Nephron progenitor cell (in vitro differentiated cells): ENCODE data around the gene BLZF1.

Source experiments
- DNase-seq: peaks from one replicate; pipeline ENCODE4 v3.0.0; 2021
- H3K27ac Mint-ChIP-seq: 2 replicates; pipeline ENCODE4 v1.8.0; 2021; ENCODE audit warnings: mild to moderate bottlenecking, moderate library complexity, mixed read lengths
- H3K27me3 Mint-ChIP-seq: 2 replicates; pipeline ENCODE4 v1.8.0; 2021; ENCODE audit warnings: mild to moderate bottlenecking, low read depth, mixed read lengths; ENCODE audit not compliant: poor library complexity
- H3K36me3 Mint-ChIP-seq: 2 replicates; pipeline ENCODE4 v1.8.0; 2021; ENCODE audit warnings: low read depth, mixed read lengths
- H3K4me1 Mint-ChIP-seq: 2 replicates; pipeline ENCODE4 v1.8.0; 2021; ENCODE audit warnings: mixed read lengths
- H3K4me3 Mint-ChIP-seq: 2 replicates; pipeline ENCODE4 v1.8.0; 2021; ENCODE audit warnings: mild to moderate bottlenecking, moderate library complexity, mixed read lengths
- H3K9me3 Mint-ChIP-seq: 2 replicates; pipeline ENCODE4 v1.8.0; 2021; ENCODE audit warnings: mild to moderate bottlenecking, moderate library complexity, mixed read lengths
- TF ChIP-seq, protein P1 (sequence below): fragments of 200-600 bp; sonication (generic); IDR thresholded peaks from 2 replicates; pipeline ENCODE4 v1.5.0; 2021; ENCODE audit warnings: antibody characterized with exemption

The BLZF1 gene

DNA sequence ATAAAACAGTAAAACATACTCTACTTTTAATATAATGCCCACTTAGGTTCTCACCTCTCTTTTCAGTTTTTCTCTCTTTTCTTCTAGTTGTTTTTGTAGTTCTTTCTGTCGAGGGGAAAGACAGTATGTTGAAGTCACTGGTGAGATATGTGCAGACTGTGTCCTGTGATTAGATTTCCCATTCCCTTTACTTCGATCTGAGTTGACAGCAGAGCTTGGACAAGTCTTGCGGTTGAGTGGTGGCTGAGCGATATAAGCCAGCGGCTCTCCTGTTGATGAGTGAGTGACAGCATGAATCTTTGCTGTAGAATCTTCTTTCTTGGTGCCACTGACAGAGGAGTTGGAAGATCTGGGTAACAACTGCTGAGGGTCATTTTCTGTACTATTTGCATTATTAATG is 53.3 kb downstream of the BLZF1 start:
- Mint-ChIP-seq H3K27ac (no peak overlapping the region), H3K27me3 (peaks cover 3% of the 10 kb centered on the region), H3K36me3 (peaks cover 17% of the 10 kb centered on the region), H3K4me1 (peaks cover 4% of the 10 kb centered on the region), H3K4me3 (no peak overlapping the region), H3K9me3 (no peaks in the 10 kb centered on the region)
- no peak for DNase-seq
- TF ChIP-seq, protein P1, sequence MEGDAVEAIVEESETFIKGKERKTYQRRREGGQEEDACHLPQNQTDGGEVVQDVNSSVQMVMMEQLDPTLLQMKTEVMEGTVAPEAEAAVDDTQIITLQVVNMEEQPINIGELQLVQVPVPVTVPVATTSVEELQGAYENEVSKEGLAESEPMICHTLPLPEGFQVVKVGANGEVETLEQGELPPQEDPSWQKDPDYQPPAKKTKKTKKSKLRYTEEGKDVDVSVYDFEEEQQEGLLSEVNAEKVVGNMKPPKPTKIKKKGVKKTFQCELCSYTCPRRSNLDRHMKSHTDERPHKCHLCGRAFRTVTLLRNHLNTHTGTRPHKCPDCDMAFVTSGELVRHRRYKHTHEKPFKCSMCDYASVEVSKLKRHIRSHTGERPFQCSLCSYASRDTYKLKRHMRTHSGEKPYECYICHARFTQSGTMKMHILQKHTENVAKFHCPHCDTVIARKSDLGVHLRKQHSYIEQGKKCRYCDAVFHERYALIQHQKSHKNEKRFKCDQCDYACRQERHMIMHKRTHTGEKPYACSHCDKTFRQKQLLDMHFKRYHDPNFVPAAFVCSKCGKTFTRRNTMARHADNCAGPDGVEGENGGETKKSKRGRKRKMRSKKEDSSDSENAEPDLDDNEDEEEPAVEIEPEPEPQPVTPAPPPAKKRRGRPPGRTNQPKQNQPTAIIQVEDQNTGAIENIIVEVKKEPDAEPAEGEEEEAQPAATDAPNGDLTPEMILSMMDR = no peak

DNA sequence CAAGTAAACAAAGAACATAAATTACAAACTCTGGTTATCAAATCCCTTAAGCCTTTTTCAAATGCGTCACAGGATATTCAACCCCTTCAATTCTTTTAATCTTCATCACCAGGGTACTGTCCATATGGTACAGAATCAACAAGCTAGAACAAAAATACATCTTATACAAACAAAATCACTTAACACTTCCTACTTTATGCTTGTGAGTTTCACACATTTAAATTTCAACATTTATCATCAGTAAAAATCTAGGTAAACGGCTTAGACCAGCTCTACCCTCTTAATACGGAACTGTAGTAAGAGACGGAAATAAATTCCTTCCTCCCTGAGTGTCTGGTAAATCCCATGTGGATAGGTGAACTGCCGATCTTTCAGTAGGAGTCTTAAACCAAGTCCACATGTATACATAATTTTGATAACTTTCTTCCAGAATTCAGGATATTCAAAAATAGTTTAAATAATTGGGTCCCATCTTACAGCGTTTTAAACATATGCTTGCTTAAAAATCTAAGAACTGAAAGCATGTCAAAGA is 58.2 kb downstream of the BLZF1 start:
- H3K4me1 Mint-ChIP-seq = peaks cover 18% of the 10 kb centered on the region
- TF ChIP-seq, protein P1 = no peak
- peaks cover 13% of the 10 kb centered on the region for H3K27me3 Mint-ChIP-seq
- peak overlapping the region; percentile 96 for H3K4me3 Mint-ChIP-seq
- H3K36me3 Mint-ChIP-seq = peaks cover 11% of the 10 kb centered on the region
- H3K27ac Mint-ChIP-seq = no peak overlapping the region
- H3K9me3 Mint-ChIP-seq = peaks cover 26% of the 10 kb centered on the region
- no peak for DNase-seq

DNA sequence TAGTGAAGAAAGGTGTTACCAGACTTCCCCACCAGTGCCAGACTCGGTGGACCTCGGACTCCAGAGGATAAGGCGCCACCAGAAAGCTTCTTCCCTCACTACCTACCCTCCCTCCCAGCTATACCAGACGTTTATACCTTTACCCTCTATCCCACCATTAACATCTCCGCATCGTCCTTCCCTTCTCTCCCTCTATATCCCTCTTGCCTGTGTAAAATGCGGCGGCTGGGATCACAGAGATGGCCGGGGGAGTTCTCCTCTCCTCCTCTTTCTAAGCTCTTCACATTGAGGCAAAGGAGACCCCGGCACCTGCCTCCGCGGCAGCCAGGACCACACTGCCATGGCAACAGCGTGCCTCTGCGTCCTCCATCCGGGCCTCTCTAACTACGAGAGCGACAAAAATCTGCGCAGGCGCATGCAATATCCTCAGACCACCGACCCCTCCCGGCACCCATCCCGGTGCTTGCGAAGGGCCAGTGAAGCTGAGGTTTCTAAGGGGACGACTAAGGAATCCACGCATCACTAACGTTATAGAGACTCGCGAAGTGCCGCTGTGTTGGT is 59.2 kb downstream of the BLZF1 start, which contains the start of gene CCDC181:
TSS of gene CCDC181 (minus strand) at position 394 of the 561 bp plus-strand sequence. CDS start 2,547 bp downstream, outside the sequence.
- Mint-ChIP-seq H3K4me3 (peak within 1 kb of the TSS; percentile 96), H3K36me3 (peaks cover 4% of the 10 kb centered on the region), H3K27me3 (peaks cover 18% of the 10 kb centered on the region), H3K9me3 (peaks cover 34% of the 10 kb centered on the region), H3K27ac (no peak within 1 kb of the TSS), H3K4me1 (peaks cover 18% of the 10 kb centered on the region)
- TF ChIP-seq, protein P1 = no peak
- DNase-seq = peak; percentile 87
